ENCODE data around the gene METTL24.

GRCh38 chr6:110217266-110217665, 140.9 kb downstream of the METTL24 start:
- no peak for TF ChIP-seq CTCF (IDR thresholded peaks at IDR 0.05)
- TF ChIP-seq POLR2A (IDR thresholded peaks at IDR 0.05) = no peak
